Measurements from ENCODE around the gene AGBL3.

- TF ChIP-seq CTCF (IDR thresholded peaks at IDR 0.05) (no peak), EZH2 (IDR thresholded peaks at IDR 0.05) (no peak), EZH2phosphoT487 (IDR thresholded peaks at IDR 0.05) (no peak)
These were observed 128.3 kb downstream of the AGBL3 start for GRCh38 chr7:135114622-135115021.
